ENCODE measurements around the gene OTUB2. TPM values are rescaled to one million over a fixed set of nuclear protein-coding genes. Genes with fewer than 3 reads are reported as not detected.

OTUB2 gene
- total RNA-seq, 4 donors from 2014 or later: 0.11 TPM; not detected in 3

DNA sequence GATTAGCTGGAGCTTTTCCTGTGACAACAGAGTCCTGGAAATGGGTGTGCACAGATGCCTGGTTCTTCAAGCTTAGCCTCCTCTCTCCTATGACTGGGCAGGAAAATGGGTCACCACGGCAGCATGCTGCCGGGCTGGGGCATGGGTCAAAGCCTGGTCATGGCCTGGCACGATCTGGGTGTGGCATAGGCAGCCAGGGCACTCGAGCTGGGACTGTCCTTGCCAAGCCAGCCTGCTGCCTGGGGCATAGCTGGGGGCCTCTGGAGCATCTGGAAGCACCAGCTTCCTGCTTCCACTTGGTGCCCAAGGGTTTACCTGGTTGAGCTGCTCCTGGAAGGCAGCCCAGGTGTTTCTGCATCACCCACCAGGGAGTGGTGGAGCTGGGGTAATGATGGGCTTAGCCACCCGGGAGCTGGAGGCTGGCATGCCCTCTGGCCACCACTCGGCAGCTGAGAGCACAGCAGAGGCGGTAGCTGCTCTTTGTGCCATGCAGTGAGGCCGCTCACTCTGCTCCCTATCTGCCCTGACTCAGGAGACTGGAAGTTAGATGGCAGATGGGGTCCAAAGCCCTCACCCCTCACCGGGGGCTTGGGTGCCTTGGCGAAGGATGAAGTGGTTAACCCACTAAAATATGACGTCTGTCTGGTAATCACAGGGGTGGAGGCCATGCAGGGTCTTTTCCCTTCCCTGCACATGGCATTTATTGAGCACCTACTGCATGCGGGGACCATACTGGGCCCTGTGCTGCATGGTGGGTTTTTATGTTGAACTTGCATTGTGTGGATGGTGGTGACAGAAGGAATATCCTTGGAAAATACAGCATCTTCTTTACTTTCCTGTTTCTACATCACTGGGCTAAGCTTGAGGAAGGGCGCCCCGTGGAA, 1.7 kb downstream of the OTUB2 start:
- intact Hi-C loops (cut with DNase I; ENCODE audit: low total_unique reads) (no loop called here), in situ Hi-C loops (cut with MboI; ENCODE audit: low sequenced_read_pairs in 4 of 4) (no loop called here)
- no peak overlapping the region for H3K4me3 ChIP-seq
- H3K4me1 ChIP-seq: peaks cover 0 to 6% of the 10 kb centered on the region in 2 donors
- no peak overlapping the region for H3K27ac ChIP-seq
- no peaks in the 10 kb centered on the region for H3K27me3 ChIP-seq
- no peaks in the 10 kb centered on the region for H3K9me3 ChIP-seq
- TF ChIP-seq POLR2A (IDR thresholded peaks at IDR 0.05): no peak
- TF ChIP-seq, protein P1, sequence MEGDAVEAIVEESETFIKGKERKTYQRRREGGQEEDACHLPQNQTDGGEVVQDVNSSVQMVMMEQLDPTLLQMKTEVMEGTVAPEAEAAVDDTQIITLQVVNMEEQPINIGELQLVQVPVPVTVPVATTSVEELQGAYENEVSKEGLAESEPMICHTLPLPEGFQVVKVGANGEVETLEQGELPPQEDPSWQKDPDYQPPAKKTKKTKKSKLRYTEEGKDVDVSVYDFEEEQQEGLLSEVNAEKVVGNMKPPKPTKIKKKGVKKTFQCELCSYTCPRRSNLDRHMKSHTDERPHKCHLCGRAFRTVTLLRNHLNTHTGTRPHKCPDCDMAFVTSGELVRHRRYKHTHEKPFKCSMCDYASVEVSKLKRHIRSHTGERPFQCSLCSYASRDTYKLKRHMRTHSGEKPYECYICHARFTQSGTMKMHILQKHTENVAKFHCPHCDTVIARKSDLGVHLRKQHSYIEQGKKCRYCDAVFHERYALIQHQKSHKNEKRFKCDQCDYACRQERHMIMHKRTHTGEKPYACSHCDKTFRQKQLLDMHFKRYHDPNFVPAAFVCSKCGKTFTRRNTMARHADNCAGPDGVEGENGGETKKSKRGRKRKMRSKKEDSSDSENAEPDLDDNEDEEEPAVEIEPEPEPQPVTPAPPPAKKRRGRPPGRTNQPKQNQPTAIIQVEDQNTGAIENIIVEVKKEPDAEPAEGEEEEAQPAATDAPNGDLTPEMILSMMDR (IDR thresholded peaks at IDR 0.05 in 4 of 5, conservative IDR thresholded peaks at IDR 0.05 in 1 of 5): no peak
- DNase-seq (no peak), ATAC-seq (no peak)
- no peaks in the 10 kb centered on the region for H3K36me3 ChIP-seq

DNA sequence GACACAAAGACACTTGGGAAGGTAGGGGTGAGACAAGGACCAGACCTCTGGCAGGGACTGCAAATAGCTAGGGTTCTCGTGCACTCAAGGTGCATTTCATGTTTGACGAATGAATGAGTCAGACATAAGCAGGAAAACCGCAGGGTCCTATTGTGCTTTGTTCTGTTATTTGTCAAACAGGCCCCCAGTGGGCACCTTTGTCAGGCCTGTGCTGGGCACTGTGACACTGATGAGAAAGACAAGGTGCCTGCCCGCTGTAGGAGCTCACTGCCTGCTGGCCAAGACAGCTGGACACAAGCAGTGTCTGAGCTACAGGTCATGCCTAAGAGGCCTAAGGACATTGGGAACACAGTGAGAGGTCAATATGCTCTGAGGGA, 2.3 kb downstream of the OTUB2 start:
- TF ChIP-seq POLR2A (IDR thresholded peaks at IDR 0.05): no peak
- TF ChIP-seq, protein P1 (IDR thresholded peaks at IDR 0.05 in 4 of 5, conservative IDR thresholded peaks at IDR 0.05 in 1 of 5): no peak
- Histone ChIP-seq H3K27me3 (no peaks in the 10 kb centered on the region), H3K9me3 (no peaks in the 10 kb centered on the region), H3K4me3 (no peak overlapping the region), H3K4me1 (peaks cover 0 to 6% of the 10 kb centered on the region in 2 donors), H3K36me3 (no peaks in the 10 kb centered on the region), H3K27ac (no peak overlapping the region)
- ATAC-seq (no peak), DNase-seq (no peak)
- in situ Hi-C loops (cut with MboI; ENCODE audit: low sequenced_read_pairs in 4 of 4): no loop called here
- intact Hi-C loops (cut with DNase I; ENCODE audit: low total_unique reads): no loop called here

DNA sequence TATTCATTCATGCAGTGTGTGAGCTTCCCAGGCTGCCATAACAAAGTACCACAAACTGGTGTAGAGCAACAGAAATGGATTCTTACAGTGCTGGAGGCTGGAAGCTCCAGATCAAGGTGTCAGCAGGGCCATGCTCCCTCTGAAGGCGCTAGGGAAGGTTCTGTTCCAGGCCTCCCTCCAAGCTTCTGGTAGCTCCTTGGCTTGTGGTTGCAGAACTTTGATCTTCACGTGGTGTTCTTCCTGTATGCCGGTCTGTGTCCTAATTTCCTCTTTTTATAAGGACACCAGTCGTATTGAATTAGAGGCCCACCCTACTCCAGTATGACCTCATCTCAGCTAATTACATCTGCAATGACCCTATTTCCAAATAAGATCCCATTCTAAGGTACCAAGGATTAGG, 3.1 kb downstream of the OTUB2 start:
- intact Hi-C loops (cut with DNase I; ENCODE audit: low total_unique reads): no loop called here
- Histone ChIP-seq H3K36me3 (no peaks in the 10 kb centered on the region), H3K4me3 (no peak overlapping the region), H3K27me3 (no peaks in the 10 kb centered on the region), H3K27ac (no peak overlapping the region), H3K4me1 (peaks cover 0 to 6% of the 10 kb centered on the region in 2 donors), H3K9me3 (no peaks in the 10 kb centered on the region)
- in situ Hi-C loops (cut with MboI; ENCODE audit: low sequenced_read_pairs in 4 of 4): no loop called here
- no peak for DNase-seq
- ATAC-seq: no peak
- no peak for TF ChIP-seq POLR2A (IDR thresholded peaks at IDR 0.05)
- TF ChIP-seq, protein P1 (IDR thresholded peaks at IDR 0.05 in 4 of 5, conservative IDR thresholded peaks at IDR 0.05 in 1 of 5): no peak

DNA sequence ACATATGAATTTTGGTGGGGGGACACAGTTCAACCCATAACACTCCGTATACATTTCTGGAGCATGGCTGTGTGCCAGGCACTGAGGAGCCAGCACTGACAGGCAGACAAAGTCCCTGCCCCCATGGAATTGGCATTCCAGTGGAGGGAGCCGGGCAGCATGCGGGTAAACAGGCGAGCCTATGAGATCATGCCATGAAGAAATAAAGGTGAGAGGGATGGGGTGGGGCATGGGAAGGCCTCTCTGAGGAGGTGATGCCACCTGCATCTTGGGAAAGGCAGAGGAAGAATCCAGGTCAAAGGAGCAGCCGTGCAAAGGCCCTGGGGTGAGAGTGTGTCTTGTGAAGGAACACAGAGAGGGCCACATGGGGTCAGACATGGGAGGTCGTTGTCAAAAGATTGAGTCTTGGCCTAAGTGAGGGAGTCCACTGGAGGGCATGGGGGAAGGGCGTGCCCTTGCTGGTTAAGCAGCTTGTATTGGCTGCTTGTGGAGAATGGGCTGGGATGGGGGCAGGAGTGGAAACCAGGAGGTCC, 3.6 kb downstream of the OTUB2 start:
- H3K4me1 ChIP-seq: peaks cover 0 to 6% of the 10 kb centered on the region in 2 donors
- in situ Hi-C loops (cut with MboI; ENCODE audit: low sequenced_read_pairs in 4 of 4) (no loop called here), intact Hi-C loops (cut with DNase I; ENCODE audit: low total_unique reads) (no loop called here)
- no peak for ATAC-seq
- H3K27ac ChIP-seq: no peak overlapping the region
- DNase-seq: no peak
- no peak overlapping the region for H3K4me3 ChIP-seq
- TF ChIP-seq, protein P1 (IDR thresholded peaks at IDR 0.05 in 4 of 5, conservative IDR thresholded peaks at IDR 0.05 in 1 of 5): no peak
- no peak for TF ChIP-seq POLR2A (IDR thresholded peaks at IDR 0.05)
- no peaks in the 10 kb centered on the region for H3K9me3 ChIP-seq
- no peaks in the 10 kb centered on the region for H3K27me3 ChIP-seq
- no peaks in the 10 kb centered on the region for H3K36me3 ChIP-seq
